Muscle layer of colon (tissue), 2 donors: ENCODE measurements around the gene PLCXD3.
A peak's percentile ranks its signal among the peaks of the same experiment; 100 is the strongest.

Source experiments
- H3K27ac ChIP-seq: one replicate; pipeline ENCODE4 v1.7.0; 2013; ENCODE audit warnings: low read depth, mild to moderate bottlenecking, low read length, moderate library complexity
- H3K27me3 ChIP-seq, 2 donors: one replicate each; pipeline ENCODE4 v1.7.0; 2013; ENCODE audit warnings: low read length in 2 of 2, mild to moderate bottlenecking in 2 of 2; ENCODE audit not compliant: insufficient read depth in 2 of 2, control insufficient read depth in 1 of 2
- H3K36me3 ChIP-seq: one replicate; pipeline ENCODE4 v1.7.0; 2013; ENCODE audit warnings: mild to moderate bottlenecking, low read length; ENCODE audit not compliant: insufficient read depth
- H3K4me1 ChIP-seq: one replicate; pipeline ENCODE4 v1.7.0; 2013; ENCODE audit warnings: mild to moderate bottlenecking, low read length; ENCODE audit not compliant: insufficient read depth
- H3K4me3 ChIP-seq, 2 donors: one replicate each; pipeline ENCODE4 v1.7.0; 2013; ENCODE audit warnings: low read length in 2 of 2, low read depth in 1 of 2, mild to moderate bottlenecking in 1 of 2, moderate library complexity in 1 of 2
- H3K9ac ChIP-seq: one replicate; pipeline ENCODE4 v1.7.0; 2013; ENCODE audit warnings: low read length
- H3K9me3 ChIP-seq: one replicate; pipeline ENCODE4 v1.7.0; 2013; ENCODE audit warnings: mild to moderate bottlenecking, low read length
- donor health status: abdominal sarcoma.
- donor health status: Adenocarcinoma of cecum.

PLCXD3 gene

GRCh38 chr5:41510176-41510831 lies at the start of gene PLCXD3:
PLCXD3 (minus strand) TSS chr5:41510601; CDS start chr5:41510526, 75 bp downstream.
- Histone ChIP-seq H3K27ac (no peak within 1 kb of the TSS), H3K4me3 (peak within 1 kb of the TSS; percentile 30 to 54), H3K9ac (no peak within 1 kb of the TSS)

GRCh38 chr5:41559184-41559583 lies 48.8 kb upstream of the PLCXD3 start:
- no peaks in the 10 kb centered on the region for H3K9me3 ChIP-seq
- H3K4me1 ChIP-seq = no peaks in the 10 kb centered on the region
- H3K27ac ChIP-seq = no peak overlapping the region
- no peak overlapping the region for H3K9ac ChIP-seq
- H3K36me3 ChIP-seq = no peaks in the 10 kb centered on the region
- no peak overlapping the region for H3K4me3 ChIP-seq
- no peaks in the 10 kb centered on the region for H3K27me3 ChIP-seq

More at GRCh38 chr5:41510176-41510831, at the start of gene PLCXD3:
- Histone ChIP-seq H3K36me3 (no peaks in the 10 kb centered on the region), H3K9me3 (no peaks in the 10 kb centered on the region), H3K4me1 (no peaks in the 10 kb centered on the region), H3K27me3 (peaks cover 0 to 19% of the 10 kb centered on the region in 2 donors)

- Histone ChIP-seq H3K9me3 (no peaks in the 10 kb centered on the region), H3K9ac (no peak overlapping the region)
Measured at GRCh38 chr5:41558295-41558694, 47.9 kb upstream of the PLCXD3 start.

GRCh38 chr5:41547991-41548390 lies 37.6 kb upstream of the PLCXD3 start:
- no peak overlapping the region for H3K4me3 ChIP-seq
- no peaks in the 10 kb centered on the region for H3K4me1 ChIP-seq
- H3K27me3 ChIP-seq = no peaks in the 10 kb centered on the region
- H3K9me3 ChIP-seq = no peaks in the 10 kb centered on the region
- H3K9ac ChIP-seq = no peak overlapping the region
- no peak overlapping the region for H3K27ac ChIP-seq
- H3K36me3 ChIP-seq = no peaks in the 10 kb centered on the region

More at GRCh38 chr5:41558295-41558694, 47.9 kb upstream of the PLCXD3 start:
- no peaks in the 10 kb centered on the region for H3K4me1 ChIP-seq
- no peaks in the 10 kb centered on the region for H3K36me3 ChIP-seq
- no peaks in the 10 kb centered on the region for H3K27me3 ChIP-seq
- no peak overlapping the region for H3K4me3 ChIP-seq
- no peak overlapping the region for H3K27ac ChIP-seq

- H3K27me3 ChIP-seq = no peaks in the 10 kb centered on the region
- H3K36me3 ChIP-seq = no peaks in the 10 kb centered on the region
- H3K27ac ChIP-seq = no peak overlapping the region
- no peaks in the 10 kb centered on the region for H3K4me1 ChIP-seq
- H3K4me3 ChIP-seq = no peak overlapping the region
- H3K9ac ChIP-seq = no peak overlapping the region
- no peaks in the 10 kb centered on the region for H3K9me3 ChIP-seq
Measured at GRCh38 chr5:41542183-41542582, 31.8 kb upstream of the PLCXD3 start.

GRCh38 chr5:41539454-41539853 lies 29.1 kb upstream of the PLCXD3 start:
- no peak overlapping the region for H3K9ac ChIP-seq
- H3K9me3 ChIP-seq = no peaks in the 10 kb centered on the region
- H3K4me3 ChIP-seq = no peak overlapping the region
- no peaks in the 10 kb centered on the region for H3K4me1 ChIP-seq
- H3K27ac ChIP-seq = no peak overlapping the region
- H3K36me3 ChIP-seq = no peaks in the 10 kb centered on the region
- no peaks in the 10 kb centered on the region for H3K27me3 ChIP-seq

GRCh38 chr5:41537581-41537980 lies 27.2 kb upstream of the PLCXD3 start:
- Histone ChIP-seq H3K36me3 (no peaks in the 10 kb centered on the region), H3K27ac (no peak overlapping the region), H3K4me3 (no peak overlapping the region), H3K9ac (no peak overlapping the region), H3K27me3 (no peaks in the 10 kb centered on the region), H3K4me1 (no peaks in the 10 kb centered on the region), H3K9me3 (no peaks in the 10 kb centered on the region)

- Histone ChIP-seq H3K27me3 (no peaks in the 10 kb centered on the region), H3K36me3 (no peaks in the 10 kb centered on the region), H3K4me3 (no peak overlapping the region), H3K27ac (no peak overlapping the region), H3K9ac (no peak overlapping the region), H3K4me1 (no peaks in the 10 kb centered on the region), H3K9me3 (no peaks in the 10 kb centered on the region)
Measured at GRCh38 chr5:41532485-41532884, 22.1 kb upstream of the PLCXD3 start.

GRCh38 chr5:41527201-41527779 lies 16.9 kb upstream of the PLCXD3 start:
- Histone ChIP-seq H3K9ac (no peak overlapping the region), H3K27me3 (no peaks in the 10 kb centered on the region), H3K9me3 (no peaks in the 10 kb centered on the region), H3K4me1 (no peaks in the 10 kb centered on the region), H3K27ac (no peak overlapping the region), H3K4me3 (no peak overlapping the region), H3K36me3 (no peaks in the 10 kb centered on the region)

GRCh38 chr5:41526699-41527098 lies 16.3 kb upstream of the PLCXD3 start:
- H3K27me3 ChIP-seq = no peaks in the 10 kb centered on the region
- H3K4me1 ChIP-seq = no peaks in the 10 kb centered on the region
- no peak overlapping the region for H3K27ac ChIP-seq
- H3K9ac ChIP-seq = no peak overlapping the region
- H3K36me3 ChIP-seq = no peaks in the 10 kb centered on the region
- H3K4me3 ChIP-seq = no peak overlapping the region
- H3K9me3 ChIP-seq = no peaks in the 10 kb centered on the region

GRCh38 chr5:41524174-41524573 lies 13.8 kb upstream of the PLCXD3 start:
- Histone ChIP-seq H3K36me3 (no peaks in the 10 kb centered on the region), H3K9ac (no peak overlapping the region), H3K9me3 (no peaks in the 10 kb centered on the region), H3K4me1 (no peaks in the 10 kb centered on the region), H3K27me3 (no peaks in the 10 kb centered on the region), H3K27ac (no peak overlapping the region), H3K4me3 (no peak overlapping the region)
